ENCODE data around the gene RASAL3. TPM values are rescaled to one million over a fixed set of nuclear protein-coding genes. Genes with fewer than 3 reads are reported as not detected.

RASAL3 gene
- polyA plus RNA-seq, 2 of the 4 experiments (the other 2 are of a cell fraction): not detected

DNA sequence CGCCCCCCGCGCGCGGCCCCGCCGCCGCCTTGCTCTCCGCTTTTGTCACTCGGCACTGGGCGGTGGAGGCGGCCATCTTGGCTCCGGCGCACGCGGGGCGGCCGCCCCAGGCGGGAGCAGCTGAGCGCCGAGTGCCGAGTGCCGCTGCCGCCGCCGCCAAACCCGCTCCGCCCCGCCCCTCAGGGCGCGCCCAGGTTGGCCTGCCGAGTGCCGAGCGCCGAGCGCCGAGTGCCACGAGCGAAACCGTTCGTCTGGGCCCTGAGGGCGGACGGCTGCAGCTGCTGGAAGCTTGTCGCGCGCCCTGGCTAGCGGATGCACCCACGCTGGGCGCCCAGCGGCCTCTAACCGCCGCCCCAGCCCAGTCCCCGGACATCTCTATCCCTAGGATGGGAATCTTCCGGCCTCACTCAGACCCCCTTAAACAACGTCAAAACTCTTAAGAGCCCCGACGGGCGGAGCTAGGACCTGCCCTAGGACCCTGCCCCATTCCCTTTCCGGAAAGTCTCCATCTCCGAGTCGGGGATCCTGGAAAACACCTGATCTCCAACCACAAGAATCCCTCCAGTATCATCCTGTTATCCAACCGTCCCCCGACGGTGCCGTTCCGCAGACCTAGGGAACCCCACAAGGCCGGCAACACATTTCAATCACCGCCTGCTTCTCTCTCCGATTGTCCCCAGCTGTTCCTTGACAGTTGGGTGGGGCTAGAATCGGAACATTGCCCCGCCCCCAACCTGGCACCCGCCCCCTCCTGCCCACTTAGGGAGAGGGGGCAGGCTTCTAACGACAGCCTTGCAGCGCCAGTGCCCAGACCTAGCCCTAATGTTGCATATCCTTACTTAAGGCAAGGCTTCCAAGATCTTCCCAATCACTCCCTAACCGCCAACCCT lies 31.5 kb downstream of the RASAL3 start (continued):
- TF ChIP-seq RNF2 (IDR thresholded peaks at IDR 0.05; ENCODE audit: borderline replicate concordance, low read depth): no peak
- no peak for TF ChIP-seq RAD21 (conservative IDR thresholded peaks at IDR 0.05 in 1 of 2, IDR thresholded peaks at IDR 0.05 in 1 of 2)
- TF ChIP-seq SREBF2 (IDR thresholded peaks at IDR 0.05): no peak
- TF ChIP-seq ELK1 (IDR thresholded peaks at IDR 0.05; ENCODE audit: low read depth, low read length): no peak
- no peak for TF ChIP-seq ZC3H11A (IDR thresholded peaks at IDR 0.05)
- no peak for TF ChIP-seq FOSL2 (IDR thresholded peaks at IDR 0.05)
- TF ChIP-seq FOSL2 (CRISPR knock-in tag; IDR thresholded peaks at IDR 0.05): no peak
- peak; percentile 83 for TF ChIP-seq MAX (IDR thresholded peaks at IDR 0.05)
- no peak for TF ChIP-seq ZNF302 (CRISPR knock-in tag; IDR thresholded peaks at IDR 0.05)
- TF ChIP-seq CTCF (IDR thresholded peaks at IDR 0.05): no peak
- TF ChIP-seq MAFK (IDR thresholded peaks at IDR 0.05; ENCODE audit: partially characterized antibody): no peak
- TF ChIP-seq POLR2AphosphoS2 (conservative IDR thresholded peaks at IDR 0.05; ENCODE audit: low read length): no peak
- no peak for TF ChIP-seq ESRRA (IDR thresholded peaks at IDR 0.05; ENCODE audit: borderline replicate concordance, low read length)
- TF ChIP-seq USF2 (IDR thresholded peaks at IDR 0.05): no peak
- no peak for TF ChIP-seq BHLHE40 (IDR thresholded peaks at IDR 0.05; ENCODE audit: low read depth, low read length)
- TF ChIP-seq RCOR1 (IDR thresholded peaks at IDR 0.05; ENCODE audit: low read depth, low read length): no peak
- TF ChIP-seq E2F6 (IDR thresholded peaks at IDR 0.05; ENCODE audit: borderline replicate concordance, low read depth): no peak
- no peak for TF ChIP-seq HOXA7 (CRISPR knock-in tag; IDR thresholded peaks at IDR 0.05)
- no peak for TF ChIP-seq HDAC2 (IDR thresholded peaks at IDR 0.05)
- TF ChIP-seq EHF (CRISPR knock-in tag; IDR thresholded peaks at IDR 0.05): no peak
- TF ChIP-seq, protein P1, sequence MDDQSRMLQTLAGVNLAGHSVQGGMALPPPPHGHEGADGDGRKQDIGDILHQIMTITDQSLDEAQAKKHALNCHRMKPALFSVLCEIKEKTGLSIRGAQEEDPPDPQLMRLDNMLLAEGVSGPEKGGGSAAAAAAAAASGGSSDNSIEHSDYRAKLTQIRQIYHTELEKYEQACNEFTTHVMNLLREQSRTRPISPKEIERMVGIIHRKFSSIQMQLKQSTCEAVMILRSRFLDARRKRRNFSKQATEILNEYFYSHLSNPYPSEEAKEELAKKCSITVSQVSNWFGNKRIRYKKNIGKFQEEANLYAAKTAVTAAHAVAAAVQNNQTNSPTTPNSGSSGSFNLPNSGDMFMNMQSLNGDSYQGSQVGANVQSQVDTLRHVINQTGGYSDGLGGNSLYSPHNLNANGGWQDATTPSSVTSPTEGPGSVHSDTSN (IDR thresholded peaks at IDR 0.05): 0 out of 2 replicates have a peak, but pooled peaks have one; percentile 24
- TF ChIP-seq, protein P2, sequence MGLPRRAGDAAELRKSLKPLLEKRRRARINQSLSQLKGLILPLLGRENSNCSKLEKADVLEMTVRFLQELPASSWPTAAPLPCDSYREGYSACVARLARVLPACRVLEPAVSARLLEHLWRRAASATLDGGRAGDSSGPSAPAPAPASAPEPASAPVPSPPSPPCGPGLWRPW (IDR thresholded peaks at IDR 0.05): no peak
- TF ChIP-seq KDM5A (IDR thresholded peaks at IDR 0.05): no peak
